Ishikawa (cell line): ENCODE results near the gene ITIH2.

Source experiments
- CEBPB ChIP-seq: IDR thresholded peaks from 2 replicates; pipeline ENCODE4 v1.6.1; 2012
- CREB1 ChIP-seq: IDR thresholded peaks from 2 replicates; pipeline ENCODE4 v1.6.1; 2012; ENCODE audit warnings: low read depth
- EGR1 ChIP-seq: IDR thresholded peaks from 2 replicates; pipeline ENCODE4 v1.6.1; 2012
- EP300 ChIP-seq: IDR thresholded peaks from 2 replicates; pipeline ENCODE4 v1.6.1; 2012; ENCODE audit warnings: borderline replicate concordance
- FOXM1 ChIP-seq: IDR thresholded peaks from 2 replicates; pipeline ENCODE4 v1.6.1; 2012; ENCODE audit warnings: low read depth, borderline replicate concordance
- MAX ChIP-seq: IDR thresholded peaks from 2 replicates; pipeline ENCODE4 v1.6.1; 2012
- NFIC ChIP-seq: IDR thresholded peaks from 2 replicates; pipeline ENCODE4 v1.6.1; 2012
- RAD21 ChIP-seq: IDR thresholded peaks from 2 replicates; pipeline ENCODE4 v1.6.1; 2012; ENCODE audit warnings: low read depth
- REST ChIP-seq: IDR thresholded peaks from 2 replicates; pipeline ENCODE4 v1.6.1; 2012; ENCODE audit warnings: low read depth, mild to moderate bottlenecking
- TAF1 ChIP-seq: IDR thresholded peaks from 2 replicates; pipeline ENCODE4 v1.6.1; 2012; ENCODE audit warnings: low read depth, mild to moderate bottlenecking
- TCF12 ChIP-seq: IDR thresholded peaks from 2 replicates; pipeline ENCODE4 v1.6.1; 2012; ENCODE audit warnings: low read depth
- TEAD4 ChIP-seq: IDR thresholded peaks from 2 replicates; pipeline ENCODE4 v1.6.1; 2012
- USF1 ChIP-seq: IDR thresholded peaks from 2 replicates; pipeline ENCODE4 v1.6.1; 2012
- YY1 ChIP-seq: IDR thresholded peaks from 2 replicates; pipeline ENCODE4 v1.6.1; 2012; ENCODE audit warnings: low read depth
- ZBTB7A ChIP-seq: IDR thresholded peaks from 2 replicates; pipeline ENCODE4 v1.6.1; 2012; ENCODE audit warnings: low read depth

Gene ITIH2

GRCh38 chr10:7738536-7739407 is 35.7 kb downstream of the ITIH2 start:
- no peak for TF ChIP-seq FOXM1
- no peak for TF ChIP-seq EGR1
- no peak for TF ChIP-seq TAF1

- TF ChIP-seq TEAD4 (no peak), REST (no peak), MAX (no peak), EGR1 (no peak), TAF1 (no peak), USF1 (no peak), RAD21 (no peak), NFIC (no peak), CEBPB (no peak), TCF12 (no peak), EP300 (no peak), FOXM1 (no peak), YY1 (no peak)
These were observed 41.2 kb downstream of the ITIH2 start for GRCh38 chr10:7744307-7744706.

- TF ChIP-seq USF1 (no peak), CEBPB (no peak), MAX (no peak), EP300 (no peak), CREB1 (no peak), ZBTB7A (no peak), RAD21 (no peak), TEAD4 (no peak), FOXM1 (no peak)
These were observed 47.1 kb downstream of the ITIH2 start for GRCh38 chr10:7750222-7750621.

- TF ChIP-seq MAX: no peak
- no peak for TF ChIP-seq EP300
- TF ChIP-seq ZBTB7A: no peak
- no peak for TF ChIP-seq REST
- TF ChIP-seq RAD21: no peak
- no peak for TF ChIP-seq YY1
- no peak for TF ChIP-seq CEBPB
These were observed 49.1 kb downstream of the ITIH2 start for GRCh38 chr10:7752251-7752650.

GRCh38 chr10:7755103-7755502 is 52.0 kb downstream of the ITIH2 start:
- TF ChIP-seq USF1 (no peak), NFIC (no peak), TAF1 (no peak), REST (no peak), ZBTB7A (no peak), CEBPB (no peak), TEAD4 (no peak), RAD21 (no peak), MAX (no peak), EGR1 (no peak)
